DOHH2 (cell line): ENCODE data around the gene MMP23B.

Experiments used
- CTCF ChIP-seq: fragments of 200-600 bp; sonication (generic); IDR thresholded peaks from one replicate; pipeline ENCODE4 v1.5.1; 2014; ENCODE audit warnings: antibody characterized with exemption, mild to moderate bottlenecking, low read depth, low read length; ENCODE audit not compliant: poor library complexity, severe bottlenecking
- EZH2phosphoT487 ChIP-seq: fragments of 200-600 bp; sonication (generic); IDR thresholded peaks from 2 replicates; pipeline ENCODE4 v1.6.1; 2017; ENCODE audit warnings: borderline replicate concordance, mild to moderate bottlenecking, antibody characterized with exemption, low read length, moderate library complexity, mixed read lengths

- TF ChIP-seq CTCF (no peak), EZH2phosphoT487 (no peak)
Measured at GRCh38 chr1:1616045-1616790, 15.8 kb upstream of the MMP23B start.
